Natural killer cell (primary cell): Measurements from ENCODE around the gene STK32C. TPM values are rescaled to one million over a fixed set of nuclear protein-coding genes. Genes with fewer than 3 reads are reported as not detected.

Source experiments
- ATAC-seq, 3 donors: fragments of 150-1000 bp in 2 of 3; fragments of 200-7000 bp in 1 of 3; cut with Tn5 transposase; 1 replicate in 1 of 3; 2 replicates in 2 of 3; pipeline ENCODE4 v1.10.0; 2021; ENCODE audit warnings: mild to moderate bottlenecking in 2 of 3, moderate library complexity in 2 of 3
- DNase-seq, 2 donors: peaks; one replicate each; pipeline versions ENCODE4 v3.0.0 to v3.0.0-alpha.2; 2013 to 2021; ENCODE audit warnings: mixed read lengths in 1 of 2
- H3K27ac ChIP-seq: one replicate; pipeline ENCODE4 v1.5.1; 2013; ENCODE audit warnings: mild to moderate bottlenecking, low read length
- H3K27me3 ChIP-seq: one replicate; pipeline ENCODE4 v1.6.1; 2013; ENCODE audit warnings: low read length; ENCODE audit not compliant: control insufficient read depth, insufficient read depth
- H3K36me3 ChIP-seq: one replicate; pipeline ENCODE4 v1.6.1; 2013; ENCODE audit warnings: low read length; ENCODE audit not compliant: control insufficient read depth, insufficient read depth
- H3K4me1 ChIP-seq: one replicate; pipeline ENCODE4 v1.6.1; 2013; ENCODE audit warnings: low read length; ENCODE audit not compliant: control insufficient read depth, insufficient read depth
- H3K4me3 ChIP-seq: one replicate; pipeline ENCODE4 v1.5.1; 2013; ENCODE audit warnings: low read length
- H3K9me3 ChIP-seq: one replicate; pipeline ENCODE4 v1.6.1; 2013; ENCODE audit warnings: low read length; ENCODE audit not compliant: control insufficient read depth, insufficient read depth
- H3K27ac Mint-ChIP-seq, 2 donors: one replicate each; pipeline ENCODE4 v1.8.0; 2022; ENCODE audit warnings: mild to moderate bottlenecking in 2 of 2, mixed read lengths in 2 of 2, moderate library complexity in 1 of 2
- H3K27me3 Mint-ChIP-seq, 2 donors: one replicate each; pipeline ENCODE4 v1.8.0; 2022; ENCODE audit warnings: low read depth in 2 of 2, mixed read lengths in 2 of 2
- H3K36me3 Mint-ChIP-seq: one replicate; pipeline ENCODE4 v1.8.0; 2022; ENCODE audit warnings: mixed read lengths
- H3K4me1 Mint-ChIP-seq, 2 donors: one replicate each; pipeline ENCODE4 v1.8.0; 2022; ENCODE audit warnings: mixed read lengths in 2 of 2
- H3K4me3 Mint-ChIP-seq: one replicate; pipeline ENCODE4 v1.8.0; 2022; ENCODE audit warnings: mild to moderate bottlenecking, moderate library complexity, mixed read lengths
- H3K9me3 Mint-ChIP-seq, 2 donors: one replicate each; pipeline ENCODE4 v1.8.0; 2022; ENCODE audit warnings: mixed read lengths in 2 of 2
- WGBS: methylation state at CpG from one replicate; pipeline ENCODE4 v1.1.7; 2013; ENCODE audit warnings: missing lambda C conversion rate; ENCODE audit not compliant: insufficient coverage; 5-methylcytosine and 5-hydroxymethylcytosine counted together
- intact Hi-C: fragments of 100-400 bp; cut with micrococcal nuclease; formaldehyde crosslinking; loops from one replicate; pipeline ENCODE4 v1.14.2; 2022
- total RNA-seq, 4 donors: library from RNA; stranded (reverse); fragments of 120-200 nt in 1 of 4; gene quantifications; one replicate each; pipeline versions ENCODE4 v1.2.3 to v1.2.4, GENCODE V29; 2013 to 2022
- TF ChIP-seq, protein P1 (sequence below): fragments of 200-600 bp; IDR thresholded peaks from one replicate; pipeline ENCODE4 v1.8.0; 2022; ENCODE audit warnings: antibody characterized with exemption

STK32C gene
- total RNA-seq, 3 donors from 2014 or later (not counting 1 experiment from before 2014, with no cell fraction given), result 12.7 to 22.1 (median 17.9) TPM

DNA sequence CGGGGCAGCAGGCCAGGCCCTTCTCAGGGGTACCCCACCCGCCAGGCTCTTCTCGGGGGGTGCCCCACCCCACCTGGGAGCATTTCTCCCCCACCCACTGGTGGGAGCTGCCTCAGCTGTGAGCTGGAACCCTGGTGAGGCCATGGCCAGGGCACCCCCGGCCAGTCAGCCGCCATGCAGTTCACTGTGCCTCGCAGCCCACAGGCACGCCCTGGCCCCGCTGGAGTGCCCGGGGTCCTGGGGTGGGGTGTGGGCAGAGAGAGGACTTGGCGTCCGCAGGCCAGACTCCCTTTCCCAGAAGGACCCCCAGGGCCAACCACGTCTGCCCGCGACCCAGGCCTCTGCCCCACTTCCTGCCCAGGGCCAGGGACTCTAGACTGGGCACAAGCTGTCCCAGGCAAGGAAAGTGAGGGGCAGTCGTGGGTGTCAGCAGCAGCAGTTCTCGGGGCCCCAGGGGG, 107.9 kb downstream of the STK32C start:
- H3K9me3 ChIP-seq, result no peaks in the 10 kb centered on the region
- no peaks in the 10 kb centered on the region for H3K4me1 ChIP-seq
- no peaks in the 10 kb centered on the region for H3K27me3 ChIP-seq
- 86% methylated on average over 16 of the region's 16 CpGs for WGBS
- intact Hi-C loops, result no loop called here
- H3K36me3 ChIP-seq, result no peaks in the 10 kb centered on the region
- H3K4me3 Mint-ChIP-seq, result no peak overlapping the region
- no peak overlapping the region for H3K4me3 ChIP-seq
- H3K4me1 Mint-ChIP-seq, result no peaks in the 10 kb centered on the region
- DNase-seq, result no peak
- H3K27ac Mint-ChIP-seq, result no peak overlapping the region
- no peaks in the 10 kb centered on the region for H3K27me3 Mint-ChIP-seq
- H3K36me3 Mint-ChIP-seq, result no peaks in the 10 kb centered on the region
- H3K9me3 Mint-ChIP-seq, result no peaks in the 10 kb centered on the region
- TF ChIP-seq, protein P1, sequence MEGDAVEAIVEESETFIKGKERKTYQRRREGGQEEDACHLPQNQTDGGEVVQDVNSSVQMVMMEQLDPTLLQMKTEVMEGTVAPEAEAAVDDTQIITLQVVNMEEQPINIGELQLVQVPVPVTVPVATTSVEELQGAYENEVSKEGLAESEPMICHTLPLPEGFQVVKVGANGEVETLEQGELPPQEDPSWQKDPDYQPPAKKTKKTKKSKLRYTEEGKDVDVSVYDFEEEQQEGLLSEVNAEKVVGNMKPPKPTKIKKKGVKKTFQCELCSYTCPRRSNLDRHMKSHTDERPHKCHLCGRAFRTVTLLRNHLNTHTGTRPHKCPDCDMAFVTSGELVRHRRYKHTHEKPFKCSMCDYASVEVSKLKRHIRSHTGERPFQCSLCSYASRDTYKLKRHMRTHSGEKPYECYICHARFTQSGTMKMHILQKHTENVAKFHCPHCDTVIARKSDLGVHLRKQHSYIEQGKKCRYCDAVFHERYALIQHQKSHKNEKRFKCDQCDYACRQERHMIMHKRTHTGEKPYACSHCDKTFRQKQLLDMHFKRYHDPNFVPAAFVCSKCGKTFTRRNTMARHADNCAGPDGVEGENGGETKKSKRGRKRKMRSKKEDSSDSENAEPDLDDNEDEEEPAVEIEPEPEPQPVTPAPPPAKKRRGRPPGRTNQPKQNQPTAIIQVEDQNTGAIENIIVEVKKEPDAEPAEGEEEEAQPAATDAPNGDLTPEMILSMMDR, result no peak
- no peak for ATAC-seq
- H3K27ac ChIP-seq, result no peak overlapping the region

DNA sequence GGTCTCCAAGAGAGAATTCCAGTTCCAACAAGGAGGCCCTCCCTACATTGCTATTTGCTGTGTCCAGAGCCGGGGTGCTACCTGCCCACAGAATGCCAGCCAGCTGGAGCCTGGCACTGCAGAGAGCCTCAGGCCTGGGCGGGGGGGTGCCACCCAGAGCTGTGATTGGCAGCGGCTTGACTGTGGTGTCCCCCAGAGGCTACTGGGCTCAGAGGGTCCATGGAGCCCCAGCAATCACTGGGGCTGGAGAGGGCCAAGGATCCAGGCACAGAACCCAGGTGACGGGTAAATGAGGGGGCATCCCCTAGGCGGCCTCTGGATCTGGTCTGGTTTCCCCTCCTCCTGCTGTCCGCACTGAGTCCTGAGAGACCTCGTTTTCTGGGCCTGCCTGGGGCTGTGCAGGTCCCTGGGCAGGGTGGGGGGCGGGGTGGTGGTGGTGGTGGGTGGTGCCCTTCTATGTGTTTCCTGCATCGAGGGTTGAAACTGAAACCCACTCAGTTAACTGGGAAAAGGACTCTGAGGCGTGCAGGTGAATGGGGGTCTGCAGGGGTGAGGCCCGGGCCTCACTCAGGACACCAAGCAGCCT, 108.4 kb downstream of the STK32C start:
- Mint-ChIP-seq H3K9me3 (no peaks in the 10 kb centered on the region), H3K36me3 (no peaks in the 10 kb centered on the region), H3K27me3 (no peaks in the 10 kb centered on the region), H3K27ac (no peak overlapping the region), H3K4me3 (no peak overlapping the region), H3K4me1 (no peaks in the 10 kb centered on the region)
- no peak for DNase-seq
- 65% methylated on average over 11 of the region's 11 CpGs for WGBS
- Histone ChIP-seq H3K27ac (no peak overlapping the region), H3K4me3 (no peak overlapping the region), H3K36me3 (no peaks in the 10 kb centered on the region), H3K4me1 (no peaks in the 10 kb centered on the region), H3K9me3 (no peaks in the 10 kb centered on the region), H3K27me3 (no peaks in the 10 kb centered on the region)
- ATAC-seq, result no peak
- TF ChIP-seq, protein P1, result no peak
- intact Hi-C loops, result no loop called here

DNA sequence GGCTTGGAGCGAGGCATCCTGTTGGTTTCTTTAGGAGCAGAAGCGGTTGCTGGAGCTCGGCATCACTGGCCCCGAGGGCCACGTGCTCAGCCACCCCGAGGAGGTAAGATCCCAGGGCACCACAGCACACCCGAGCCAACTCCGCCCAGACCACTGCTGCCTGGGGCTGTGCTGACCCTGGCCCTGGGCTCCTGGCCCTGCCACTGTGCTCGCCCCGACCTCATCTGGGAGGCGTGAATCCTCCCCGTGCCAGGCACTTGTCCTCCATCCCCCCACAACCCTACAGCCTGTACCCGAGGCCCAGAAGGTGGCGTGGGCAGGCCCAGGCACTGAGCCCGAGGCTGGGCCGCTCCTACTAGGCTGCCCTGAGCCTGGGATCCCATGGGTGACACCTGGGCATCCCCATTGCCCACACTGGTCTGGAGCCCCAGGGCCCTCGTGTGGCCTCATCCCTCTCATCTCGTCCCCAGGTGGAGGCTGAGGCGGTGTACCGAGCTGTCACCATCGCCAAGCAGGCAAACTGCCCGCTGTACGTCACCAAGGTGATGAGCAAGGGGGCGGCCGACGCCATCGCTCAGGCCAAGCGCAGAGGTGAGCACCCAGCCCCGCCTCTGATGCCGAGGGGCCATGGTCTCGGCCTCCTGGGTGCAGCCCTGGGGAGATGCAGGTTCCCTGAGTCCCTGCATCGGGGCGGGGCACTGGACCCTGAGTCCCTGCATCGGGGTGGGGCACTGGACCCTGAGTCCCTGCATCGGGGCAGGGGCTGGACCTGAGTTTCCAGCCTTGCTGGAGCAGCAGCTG, 109.2 kb downstream of the STK32C start:
- H3K27ac Mint-ChIP-seq, result no peak overlapping the region
- DNase-seq (no peak), ATAC-seq (no peak)
- TF ChIP-seq, protein P1, result no peak
- Histone ChIP-seq H3K4me1 (no peaks in the 10 kb centered on the region), H3K9me3 (no peaks in the 10 kb centered on the region), H3K36me3 (no peaks in the 10 kb centered on the region), H3K4me3 (no peak overlapping the region), H3K27me3 (no peaks in the 10 kb centered on the region), H3K27ac (no peak overlapping the region)
- WGBS, result 88% methylated on average over 35 of the region's 35 CpGs
- no peaks in the 10 kb centered on the region for H3K27me3 Mint-ChIP-seq
- H3K9me3 Mint-ChIP-seq, result no peaks in the 10 kb centered on the region
- H3K4me3 Mint-ChIP-seq, result no peak overlapping the region
- intact Hi-C loops, result no loop called here
- no peaks in the 10 kb centered on the region for H3K36me3 Mint-ChIP-seq
- no peaks in the 10 kb centered on the region for H3K4me1 Mint-ChIP-seq
